Sigmoid colon (tissue), 7 donors: ENCODE measurements around the gene RALY. TPM values are rescaled to one million over a fixed set of nuclear protein-coding genes. Genes with fewer than 3 reads are reported as not detected.

ENCODE experiments used
- DNase-seq: peaks from one replicate; pipeline ENCODE4 v3.0.0-alpha.2; 2019
- H3K27ac ChIP-seq, 4 donors: fragments of 200-600 bp; sonication (generic); one replicate each; pipeline ENCODE4 v1.5.1; 2016 to 2019; ENCODE audit warnings: mild to moderate bottlenecking in 1 of 4
- H3K27me3 ChIP-seq, 3 donors: fragments of 200-600 bp; sonication (generic); one replicate each; pipeline ENCODE4 v1.5.1; 2019; ENCODE audit warnings: mild to moderate bottlenecking in 1 of 3
- H3K36me3 ChIP-seq, 4 donors: fragments of 200-600 bp; sonication (generic); one replicate each; pipeline ENCODE4 v1.5.1; 2016 to 2019
- H3K4me1 ChIP-seq, 4 donors: fragments of 200-600 bp; sonication (generic); one replicate each; pipeline ENCODE4 v1.5.1; 2017 to 2019
- H3K4me3 ChIP-seq, 4 donors: fragments of 200-600 bp; sonication (generic); one replicate each; pipeline ENCODE4 v1.5.1; 2017 to 2019; ENCODE audit warnings: mild to moderate bottlenecking in 2 of 4, moderate library complexity in 1 of 4
- H3K9me3 ChIP-seq, 4 donors: fragments of 200-600 bp in 3 of 4; sonication (generic) in 3 of 4; one replicate each; pipeline versions ENCODE4 v1.5.1 to v1.6.1; 2013 to 2019
- EP300 ChIP-seq, 4 donors: sonication (generic); formaldehyde crosslinking; IDR thresholded peaks; one replicate each; pipeline ENCODE4 v1.6.1; 2017; ENCODE audit warnings: antibody characterized with exemption in 4 of 4
- POLR2A ChIP-seq, 2 donors: fragments of 450-650 bp; IDR thresholded peaks; one replicate each; pipeline ENCODE4 v1.6.1; 2016; ENCODE audit warnings: antibody characterized with exemption in 2 of 2, mild to moderate bottlenecking in 2 of 2, moderate library complexity in 2 of 2
- POLR2AphosphoS5 ChIP-seq, 4 donors: sonication (generic); formaldehyde crosslinking; IDR thresholded peaks; one replicate each; pipeline ENCODE4 v1.6.1; 2017; ENCODE audit warnings: antibody characterized with exemption in 4 of 4
- WGBS, 2 donors: extraction: QIAGEN DNeasy Blood & Tissue Kit; methylation state at CpG; one replicate each; pipeline ENCODE4 v1.1.7; 2013; 5-methylcytosine and 5-hydroxymethylcytosine counted together
- intact Hi-C: fragments of 100-400 bp; cut with DNase I; formaldehyde crosslinking; loops from one replicate; pipeline ENCODE4 v1.15.1; 2023
- polyA plus RNA-seq, 3 donors: library from polyadenylated mRNA; stranded (reverse); fragments of 200-250 nt; gene quantifications; one replicate each; pipeline ENCODE4 v1.2.3, GENCODE V29; 2013
- total RNA-seq, 4 donors: library from RNA; depleted of rRNA; stranded (reverse); fragments of >200 nt; gene quantifications; one replicate each; pipeline ENCODE4 v1.1.0, GENCODE V29; 2016
- TF ChIP-seq, protein P1 (sequence below), 4 experiments: fragments of 450-650 bp in 3 of 4; fragments of 200-600 bp in 1 of 4; IDR thresholded peaks; one replicate each; pipeline ENCODE4 v1.5.1; 2016 to 2019; ENCODE audit warnings: antibody characterized with exemption in 4 of 4, mild to moderate bottlenecking in 3 of 4, moderate library complexity in 2 of 4
- donor health status: healthy with polysubstance abuse.
- donor health status: Bipolar disorder and iron deficiency.
- donor health status: healthy.

RALY gene
- total and polyA plus RNA-seq, 7 donors: 75.1 to 233 (median 94.5) TPM

DNA sequence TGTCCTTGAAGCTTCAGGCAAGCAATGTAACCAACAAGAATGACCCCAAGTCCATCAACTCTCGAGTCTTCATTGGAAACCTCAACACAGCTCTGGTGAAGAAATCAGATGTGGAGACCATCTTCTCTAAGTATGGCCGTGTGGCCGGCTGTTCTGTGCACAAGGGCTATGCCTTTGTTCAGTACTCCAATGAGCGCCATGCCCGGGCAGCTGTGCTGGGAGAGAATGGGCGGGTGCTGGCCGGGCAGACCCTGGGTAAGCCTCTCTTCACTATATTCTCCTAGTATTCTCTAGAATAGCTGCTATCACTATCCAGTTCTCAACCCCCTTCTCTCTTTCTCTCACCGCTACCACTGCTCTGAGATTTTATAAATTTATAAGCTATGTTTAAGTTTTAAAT is 78.4 kb downstream of the RALY start:
- intact Hi-C loops: no loop called here
- Histone ChIP-seq H3K36me3 (peaks cover 0 to 43% (median 29%) of the 10 kb centered on the region in 4 donors), H3K27ac (no peak overlapping the region), H3K9me3 (no peaks in the 10 kb centered on the region), H3K4me3 (no peak overlapping the region), H3K4me1 (peaks cover 0 to 16% (median 9%) of the 10 kb centered on the region in 4 donors), H3K27me3 (no peaks in the 10 kb centered on the region)
- TF ChIP-seq EP300 (IDR thresholded peaks at IDR 0.05): no peak
- TF ChIP-seq POLR2AphosphoS5 (IDR thresholded peaks at IDR 0.05): no peak
- no peak for TF ChIP-seq POLR2A (IDR thresholded peaks at IDR 0.05)
- TF ChIP-seq, protein P1, sequence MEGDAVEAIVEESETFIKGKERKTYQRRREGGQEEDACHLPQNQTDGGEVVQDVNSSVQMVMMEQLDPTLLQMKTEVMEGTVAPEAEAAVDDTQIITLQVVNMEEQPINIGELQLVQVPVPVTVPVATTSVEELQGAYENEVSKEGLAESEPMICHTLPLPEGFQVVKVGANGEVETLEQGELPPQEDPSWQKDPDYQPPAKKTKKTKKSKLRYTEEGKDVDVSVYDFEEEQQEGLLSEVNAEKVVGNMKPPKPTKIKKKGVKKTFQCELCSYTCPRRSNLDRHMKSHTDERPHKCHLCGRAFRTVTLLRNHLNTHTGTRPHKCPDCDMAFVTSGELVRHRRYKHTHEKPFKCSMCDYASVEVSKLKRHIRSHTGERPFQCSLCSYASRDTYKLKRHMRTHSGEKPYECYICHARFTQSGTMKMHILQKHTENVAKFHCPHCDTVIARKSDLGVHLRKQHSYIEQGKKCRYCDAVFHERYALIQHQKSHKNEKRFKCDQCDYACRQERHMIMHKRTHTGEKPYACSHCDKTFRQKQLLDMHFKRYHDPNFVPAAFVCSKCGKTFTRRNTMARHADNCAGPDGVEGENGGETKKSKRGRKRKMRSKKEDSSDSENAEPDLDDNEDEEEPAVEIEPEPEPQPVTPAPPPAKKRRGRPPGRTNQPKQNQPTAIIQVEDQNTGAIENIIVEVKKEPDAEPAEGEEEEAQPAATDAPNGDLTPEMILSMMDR (IDR thresholded peaks at IDR 0.05): no peak
- no peak for DNase-seq
- 92 to 94% methylated on average over 8 of the region's 8 CpGs for WGBS, 2 donors

DNA sequence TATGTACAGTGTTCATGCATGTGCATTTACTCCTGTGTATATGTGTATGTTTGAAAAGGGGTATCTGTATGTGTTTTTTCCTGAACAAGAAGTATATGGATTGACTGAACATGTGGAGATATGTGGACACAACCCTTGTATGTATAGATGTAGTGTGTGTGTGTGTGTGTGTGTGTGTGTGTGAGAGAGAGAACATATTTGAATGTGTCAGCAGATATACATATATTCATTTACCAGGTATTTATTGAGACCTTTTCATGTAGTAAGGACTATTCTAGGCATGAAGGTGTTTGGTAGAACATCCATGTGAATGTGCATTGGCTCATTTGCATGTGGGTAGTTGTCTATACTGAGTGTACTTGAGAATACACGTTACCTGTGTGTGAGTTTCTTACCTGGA is 79.1 kb downstream of the RALY start:
- no peaks in the 10 kb centered on the region for H3K9me3 ChIP-seq
- intact Hi-C loops: no loop called here
- peaks cover 0 to 50% (median 35%) of the 10 kb centered on the region in 4 donors for H3K36me3 ChIP-seq
- TF ChIP-seq, protein P1 (IDR thresholded peaks at IDR 0.05): no peak
- 86 to 93% methylated on average over 1 of the region's 1 CpG for WGBS, 2 donors
- H3K27me3 ChIP-seq: no peaks in the 10 kb centered on the region
- H3K4me1 ChIP-seq: peaks cover 0 to 16% (median 9%) of the 10 kb centered on the region in 4 donors
- no peak for DNase-seq
- no peak overlapping the region for H3K27ac ChIP-seq
- no peak overlapping the region for H3K4me3 ChIP-seq

DNA sequence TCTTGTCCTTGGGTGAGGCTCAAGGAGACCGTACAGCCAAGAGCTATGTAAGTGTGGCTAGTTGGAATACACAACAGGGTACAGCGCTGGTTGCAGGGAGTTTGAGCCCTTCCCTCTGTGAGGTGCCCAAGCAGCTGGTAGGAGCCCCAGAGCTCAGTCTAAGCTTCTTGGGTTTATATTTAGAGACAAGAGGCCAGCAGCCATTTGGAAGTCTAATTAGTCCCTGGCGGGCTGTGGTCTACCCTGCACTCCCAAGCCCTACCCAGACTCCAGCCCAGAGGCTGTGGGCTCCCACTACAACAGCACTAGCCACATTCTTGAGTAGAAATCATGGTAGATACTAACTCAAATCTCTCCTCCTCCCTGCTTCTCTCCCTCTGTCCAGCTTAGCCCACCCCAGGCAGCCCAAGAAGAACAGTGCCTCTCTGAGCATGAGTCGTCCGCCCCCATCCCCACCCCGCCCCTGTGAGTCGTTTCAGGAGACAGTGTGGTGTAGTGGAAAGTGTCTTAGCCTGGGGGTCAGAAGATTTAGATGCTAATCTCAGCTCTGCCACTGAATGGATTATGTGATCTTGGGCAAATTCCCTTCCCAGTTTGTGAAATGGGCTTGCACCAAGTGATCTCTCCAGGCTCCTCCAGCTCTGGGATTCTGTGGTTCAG is 80.5 kb downstream of the RALY start:
- H3K9me3 ChIP-seq: no peaks in the 10 kb centered on the region
- no peaks in the 10 kb centered on the region for H3K27me3 ChIP-seq
- peaks cover 0 to 64% (median 40%) of the 10 kb centered on the region in 4 donors for H3K36me3 ChIP-seq
- WGBS, 2 donors: 84 to 85% methylated on average over 7 of the region's 7 CpGs
- peaks cover 0 to 6% (median 6%) of the 10 kb centered on the region in 4 donors for H3K4me1 ChIP-seq
- DNase-seq: peak; percentile 32
- TF ChIP-seq POLR2AphosphoS5 (IDR thresholded peaks at IDR 0.05) (no peak), POLR2A (IDR thresholded peaks at IDR 0.05) (no peak), EP300 (IDR thresholded peaks at IDR 0.05) (no peak)
- TF ChIP-seq, protein P1 (IDR thresholded peaks at IDR 0.05): no peak
- H3K27ac ChIP-seq: no peak overlapping the region
- H3K4me3 ChIP-seq: no peak overlapping the region
- intact Hi-C loops: no loop called here

DNA sequence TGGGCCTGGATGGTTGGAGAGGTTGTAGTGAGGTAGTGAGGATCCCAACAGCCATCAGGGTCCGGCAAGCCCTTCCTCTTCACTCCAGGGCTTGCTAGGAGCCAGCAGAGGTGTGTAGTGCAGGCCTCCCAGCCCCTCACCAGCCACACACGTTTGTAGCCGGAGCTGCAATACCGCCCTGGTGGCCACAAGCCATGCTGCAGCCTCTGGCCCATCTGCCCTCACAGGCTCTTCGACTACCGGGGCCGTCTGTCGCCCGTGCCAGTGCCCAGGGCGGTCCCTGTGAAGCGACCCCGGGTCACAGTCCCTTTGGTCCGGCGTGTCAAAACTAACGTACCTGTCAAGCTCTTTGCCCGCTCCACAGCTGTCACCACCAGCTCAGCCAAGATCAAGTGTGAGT is 81.9 kb downstream of the RALY start:
- WGBS, 2 donors: 93% methylated on average over 16 of the region's 16 CpGs
- H3K27ac ChIP-seq: no peak overlapping the region
- TF ChIP-seq POLR2A (IDR thresholded peaks at IDR 0.05) (no peak), EP300 (IDR thresholded peaks at IDR 0.05) (no peak), POLR2AphosphoS5 (IDR thresholded peaks at IDR 0.05) (no peak)
- TF ChIP-seq, protein P1 (IDR thresholded peaks at IDR 0.05): no peak
- H3K36me3 ChIP-seq: peaks cover 0 to 75% (median 43%) of the 10 kb centered on the region in 4 donors
- intact Hi-C loops: no loop called here
- H3K9me3 ChIP-seq: no peaks in the 10 kb centered on the region
- no peak overlapping the region for H3K4me3 ChIP-seq
- DNase-seq: peak; percentile 51
- H3K27me3 ChIP-seq: no peaks in the 10 kb centered on the region
- H3K4me1 ChIP-seq: no peaks in the 10 kb centered on the region

DNA sequence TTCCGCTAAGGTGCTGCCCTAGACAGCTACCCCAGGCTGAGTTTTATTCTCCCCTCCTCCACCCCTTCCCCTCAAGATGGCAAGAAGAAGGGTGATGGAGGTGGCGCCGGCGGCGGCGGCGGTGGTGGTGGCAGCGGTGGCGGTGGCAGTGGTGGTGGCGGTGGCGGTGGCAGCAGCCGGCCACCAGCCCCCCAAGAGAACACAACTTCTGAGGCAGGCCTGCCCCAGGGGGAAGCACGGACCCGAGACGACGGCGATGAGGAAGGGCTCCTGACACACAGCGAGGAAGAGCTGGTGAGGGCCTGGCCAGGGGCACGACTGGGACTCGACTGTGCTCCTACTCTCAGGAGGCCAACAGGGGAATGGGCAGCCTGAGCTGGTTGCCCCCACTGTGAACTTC is 83.2 kb downstream of the RALY start:
- 90 to 96% methylated on average over 20 of the region's 20 CpGs for WGBS, 2 donors
- intact Hi-C loops: no loop called here
- Histone ChIP-seq H3K9me3 (no peaks in the 10 kb centered on the region), H3K27me3 (no peaks in the 10 kb centered on the region), H3K27ac (no peak overlapping the region), H3K4me3 (no peak overlapping the region), H3K4me1 (peaks cover 0 to 1% (median 0%) of the 10 kb centered on the region in 4 donors), H3K36me3 (peaks cover 0 to 88% (median 43%) of the 10 kb centered on the region in 4 donors)
- TF ChIP-seq EP300 (IDR thresholded peaks at IDR 0.05) (no peak), POLR2A (IDR thresholded peaks at IDR 0.05) (no peak), POLR2AphosphoS5 (IDR thresholded peaks at IDR 0.05) (no peak)
- TF ChIP-seq, protein P1 (IDR thresholded peaks at IDR 0.05): no peak
- DNase-seq: no peak
